H1 (cell line): ENCODE measurements around the gene SRSF2. TPM values are rescaled to one million over a fixed set of nuclear protein-coding genes. Genes with fewer than 3 reads are reported as not detected.
A peak's percentile ranks its signal among the peaks of the same experiment; 100 is the strongest.

Source experiments
- CHD2 ChIP-seq: IDR thresholded peaks from 2 replicates; pipeline ENCODE4 v1.6.1; 2012; ENCODE audit warnings: low read length, improper control_type of control experiment
- JUN ChIP-seq: IDR thresholded peaks from 2 replicates; pipeline ENCODE4 v1.6.1; 2011; ENCODE audit warnings: low read depth, mild to moderate bottlenecking, improper control_type of control experiment, low read length
- RNF2 ChIP-seq: fragments of 200-900, 300-1000 bp; sonication (generic); IDR thresholded peaks from 2 replicates; pipeline ENCODE4 v1.7.1; 2016; ENCODE audit warnings: borderline replicate concordance, low read depth, mild to moderate bottlenecking, antibody characterized with exemption, low read length; ENCODE audit not compliant: poor library complexity, severe bottlenecking; ENCODE audit errors: missing control alignments
- SUZ12 ChIP-seq: fragments of 200-600 bp; sonication (generic); IDR thresholded peaks from 2 replicates; pipeline ENCODE4 v1.6.1; 2012; ENCODE audit warnings: mild to moderate bottlenecking, inconsistent platforms, low read length, moderate library complexity, mixed read lengths
- TAF7 ChIP-seq: optimal IDR thresholded peaks from 2 replicates; pipeline ENCODE3; 2011; ENCODE audit warnings: low read depth, mild to moderate bottlenecking, inconsistent platforms, low read length, moderate library complexity, borderline replicate concordance
- TCF12 ChIP-seq: IDR thresholded peaks from 2 replicates; pipeline ENCODE4 v1.6.1; 2011; ENCODE audit warnings: low read depth, mild to moderate bottlenecking, low read length
- TEAD4 ChIP-seq: IDR thresholded peaks from 2 replicates; pipeline ENCODE4 v1.6.1; 2012; ENCODE audit warnings: low read depth, low read length, inconsistent platforms, mixed read lengths
- YY1 ChIP-seq: IDR thresholded peaks from 2 replicates; pipeline ENCODE4 v1.6.1; 2011; ENCODE audit warnings: low read depth, mild to moderate bottlenecking, low read length
- polyA plus RNA-seq, 7 experiments: library from polyadenylated mRNA; depleted of rRNA in 3 of 7; stranded (reverse) in 5 of 7; unstranded in 2 of 7; fragments of >200 nt in 5 of 7; fragments of 200-250 nt in 2 of 7; gene quantifications; 1 replicate in 5 of 7; 2 replicates in 1 of 7; 4 replicates in 1 of 7; pipeline versions ENCODE4 v1.2.1 to v1.2.3, GENCODE V29; 2011 to 2013; ENCODE audit warnings: missing spikeins in 2 of 7, mixed read lengths in 2 of 7
- total RNA-seq: library from RNA; stranded (reverse); fragmentation: NEBNext Ultra II Directional; extraction: Animal tissue kit (Norgen Biotek cat#: 25700); gene quantifications from 2 replicates; pipeline ENCODE4 v1.2.1, GENCODE V29; 2021
- TF ChIP-seq, protein P1 (sequence below): IDR thresholded peaks from 2 replicates; pipeline ENCODE4 v1.6.1; 2011; ENCODE audit warnings: low read depth, mild to moderate bottlenecking, low read length; ENCODE audit not compliant: insufficient read depth
- TF ChIP-seq, protein P2 (sequence below): IDR thresholded peaks from 2 replicates; pipeline ENCODE4 v1.6.1; 2012; ENCODE audit warnings: inconsistent platforms

SRSF2 gene
- total and polyA plus RNA-seq, 2 of the 8 experiments (the other 6 are each of a cell fraction or from before 2014, with no cell fraction given) = 397 to 401 TPM

DNA sequence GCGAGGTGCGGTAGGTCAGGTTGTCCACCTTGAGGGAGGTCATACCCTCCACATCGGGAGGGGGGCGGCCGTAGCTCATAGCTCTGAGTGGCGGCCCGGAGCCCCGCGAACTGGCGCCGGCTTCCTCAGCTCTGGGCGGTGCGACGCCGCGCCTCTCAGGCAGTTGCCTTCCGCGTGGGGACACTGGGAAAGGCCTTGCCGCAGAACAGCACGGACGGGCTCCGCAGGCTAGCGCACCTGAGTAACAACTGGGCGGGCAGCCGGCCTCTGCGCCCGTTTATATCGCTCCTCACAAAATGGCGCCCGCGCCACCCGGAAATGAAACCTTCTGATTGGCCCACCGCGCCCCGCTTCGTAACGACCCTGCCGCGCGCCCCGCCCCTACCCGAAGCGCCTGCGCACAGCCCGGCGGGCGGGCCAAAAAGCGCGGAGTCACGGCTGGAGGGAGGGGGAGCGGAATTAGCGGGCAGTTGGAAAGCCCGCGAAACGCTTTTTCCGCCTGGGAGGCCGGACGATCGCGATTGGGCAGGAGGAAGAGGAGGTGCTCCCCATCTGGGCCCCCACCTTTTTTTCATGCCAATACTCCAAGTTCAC, at the start of gene SRSF2 (continued):
- TF ChIP-seq TAF7 (peak; percentile 98), SUZ12 (no peak), TCF12 (no peak), YY1 (peak; percentile 97), CHD2 (0 out of 2 replicates have a peak, but pooled peaks have one; percentile 4), JUN (no peak), TEAD4 (no peak), RNF2 (no peak)
- TF ChIP-seq, protein P1, sequence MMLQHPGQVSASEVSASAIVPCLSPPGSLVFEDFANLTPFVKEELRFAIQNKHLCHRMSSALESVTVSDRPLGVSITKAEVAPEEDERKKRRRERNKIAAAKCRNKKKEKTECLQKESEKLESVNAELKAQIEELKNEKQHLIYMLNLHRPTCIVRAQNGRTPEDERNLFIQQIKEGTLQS = no peak
- TF ChIP-seq, protein P2, sequence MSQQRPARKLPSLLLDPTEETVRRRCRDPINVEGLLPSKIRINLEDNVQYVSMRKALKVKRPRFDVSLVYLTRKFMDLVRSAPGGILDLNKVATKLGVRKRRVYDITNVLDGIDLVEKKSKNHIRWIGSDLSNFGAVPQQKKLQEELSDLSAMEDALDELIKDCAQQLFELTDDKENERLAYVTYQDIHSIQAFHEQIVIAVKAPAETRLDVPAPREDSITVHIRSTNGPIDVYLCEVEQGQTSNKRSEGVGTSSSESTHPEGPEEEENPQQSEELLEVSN = peak; percentile 56; the same call in 1 of the 2 replicates
- TF ChIP-seq, all 59 proteins: peak for 21
